Ishikawa (cell line): ENCODE data around the gene CTDSPL2.

Experiments used
- CREB1 ChIP-seq: IDR thresholded peaks from 2 replicates; pipeline ENCODE4 v1.6.1; 2012; ENCODE audit warnings: low read depth
- EP300 ChIP-seq: IDR thresholded peaks from 2 replicates; pipeline ENCODE4 v1.6.1; 2012; ENCODE audit warnings: borderline replicate concordance
- FOXM1 ChIP-seq: IDR thresholded peaks from 2 replicates; pipeline ENCODE4 v1.6.1; 2012; ENCODE audit warnings: low read depth, borderline replicate concordance
- MAX ChIP-seq: IDR thresholded peaks from 2 replicates; pipeline ENCODE4 v1.6.1; 2012
- NFIC ChIP-seq: IDR thresholded peaks from 2 replicates; pipeline ENCODE4 v1.6.1; 2012
- RAD21 ChIP-seq: IDR thresholded peaks from 2 replicates; pipeline ENCODE4 v1.6.1; 2012; ENCODE audit warnings: low read depth
- REST ChIP-seq: IDR thresholded peaks from 2 replicates; pipeline ENCODE4 v1.6.1; 2012; ENCODE audit warnings: low read depth, mild to moderate bottlenecking
- TAF1 ChIP-seq: IDR thresholded peaks from 2 replicates; pipeline ENCODE4 v1.6.1; 2012; ENCODE audit warnings: low read depth, mild to moderate bottlenecking
- USF1 ChIP-seq: IDR thresholded peaks from 2 replicates; pipeline ENCODE4 v1.6.1; 2012
- YY1 ChIP-seq: IDR thresholded peaks from 2 replicates; pipeline ENCODE4 v1.6.1; 2012; ENCODE audit warnings: low read depth

GRCh38 chr15:44569316-44569715 lies 141.9 kb downstream of the CTDSPL2 start:
- TF ChIP-seq MAX (no peak), RAD21 (no peak), EP300 (no peak), REST (no peak), NFIC (no peak), YY1 (no peak), TAF1 (no peak), USF1 (no peak), CREB1 (no peak), FOXM1 (no peak)
